Keratinocyte (primary cell): ENCODE results near the gene CNTNAP5.

ENCODE experiments used
- EZH2 ChIP-seq: IDR thresholded peaks from one replicate; pipeline ENCODE4 v1.6.1; 2012; ENCODE audit warnings: inconsistent platforms, mild to moderate bottlenecking, low read length, moderate library complexity
- TF ChIP-seq, protein P1 (sequence below), 3 experiments: IDR thresholded peaks in 1 of 3; conservative IDR thresholded peaks in 1 of 3; optimal IDR thresholded peaks in 1 of 3; 2 replicates in 2 of 3; 3 replicates in 1 of 3; pipeline versions ENCODE3 to v1.5.1; 2011; ENCODE audit warnings: low read length in 3 of 3, mild to moderate bottlenecking in 3 of 3, moderate library complexity in 2 of 3, control low read depth in 1 of 3, inconsistent platforms in 1 of 3; ENCODE audit not compliant: insufficient read depth in 2 of 3; ENCODE audit errors: extremely low read depth in 1 of 3

DNA sequence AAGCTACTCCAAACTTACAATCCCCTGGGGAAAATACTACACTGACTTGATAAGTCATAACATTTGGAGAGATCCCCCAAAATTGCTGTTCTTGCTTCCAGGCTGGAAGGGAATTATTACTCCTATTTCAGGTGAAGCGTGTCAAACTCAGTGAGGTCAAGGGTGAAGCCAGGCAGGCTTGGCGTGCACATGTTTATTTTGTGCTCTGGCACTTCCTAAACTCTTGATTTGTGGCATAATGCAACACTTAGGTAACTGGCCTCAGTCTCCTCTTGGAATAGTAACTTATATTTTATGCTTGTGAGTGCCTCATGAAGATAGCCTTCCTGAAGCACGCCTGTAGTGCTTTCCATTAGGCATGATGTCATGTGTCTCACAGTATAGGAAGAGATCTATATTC, 751.2 kb downstream of the CNTNAP5 start:
- TF ChIP-seq, protein P1, sequence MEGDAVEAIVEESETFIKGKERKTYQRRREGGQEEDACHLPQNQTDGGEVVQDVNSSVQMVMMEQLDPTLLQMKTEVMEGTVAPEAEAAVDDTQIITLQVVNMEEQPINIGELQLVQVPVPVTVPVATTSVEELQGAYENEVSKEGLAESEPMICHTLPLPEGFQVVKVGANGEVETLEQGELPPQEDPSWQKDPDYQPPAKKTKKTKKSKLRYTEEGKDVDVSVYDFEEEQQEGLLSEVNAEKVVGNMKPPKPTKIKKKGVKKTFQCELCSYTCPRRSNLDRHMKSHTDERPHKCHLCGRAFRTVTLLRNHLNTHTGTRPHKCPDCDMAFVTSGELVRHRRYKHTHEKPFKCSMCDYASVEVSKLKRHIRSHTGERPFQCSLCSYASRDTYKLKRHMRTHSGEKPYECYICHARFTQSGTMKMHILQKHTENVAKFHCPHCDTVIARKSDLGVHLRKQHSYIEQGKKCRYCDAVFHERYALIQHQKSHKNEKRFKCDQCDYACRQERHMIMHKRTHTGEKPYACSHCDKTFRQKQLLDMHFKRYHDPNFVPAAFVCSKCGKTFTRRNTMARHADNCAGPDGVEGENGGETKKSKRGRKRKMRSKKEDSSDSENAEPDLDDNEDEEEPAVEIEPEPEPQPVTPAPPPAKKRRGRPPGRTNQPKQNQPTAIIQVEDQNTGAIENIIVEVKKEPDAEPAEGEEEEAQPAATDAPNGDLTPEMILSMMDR (optimal IDR thresholded peaks at IDR 0.05 in 1 of 3, IDR thresholded peaks at IDR 0.05 in 1 of 3, conservative IDR thresholded peaks at IDR 0.05 in 1 of 3; ENCODE audit: extremely low read depth in 1 of 3, insufficient read depth in 2 of 3, low read length in 3 of 3), result no peak
- TF ChIP-seq EZH2, result no peak
